HG02973 (cell line): Measurements from ENCODE around the gene PSPC1.
"Not testable (repeated sequence)": the region's sequence is repeated elsewhere in the genome, so short reads cannot be mapped to it uniquely, and the experiment has no call there.

Source experiments
- ATAC-seq: cut with Tn5 transposase; IDR thresholded peaks from one replicate; pipeline ENCODE4 v1.9.1; 2021; ENCODE audit warnings: moderate library complexity; ENCODE audit not compliant: unreplicated experiment

The PSPC1 gene

DNA sequence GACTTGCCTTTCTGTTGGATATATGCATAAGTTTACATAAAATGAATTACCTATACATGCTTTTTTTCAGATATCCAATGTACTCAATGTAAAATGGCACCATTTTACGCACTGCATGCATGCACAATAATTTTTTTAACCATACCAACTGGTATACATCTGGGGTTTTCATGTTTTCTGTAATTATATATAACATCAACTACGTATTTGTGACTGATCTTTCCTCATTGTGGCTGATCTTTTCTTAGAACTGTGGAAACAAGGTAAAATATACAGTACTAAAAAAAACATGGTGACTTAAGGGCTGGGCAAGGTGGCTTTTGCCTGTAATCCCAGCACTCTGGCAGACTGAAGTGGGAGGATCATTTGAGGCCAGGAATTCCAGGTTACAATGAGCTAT lies 18.5 kb downstream of the PSPC1 start:
- no peak for ATAC-seq

DNA sequence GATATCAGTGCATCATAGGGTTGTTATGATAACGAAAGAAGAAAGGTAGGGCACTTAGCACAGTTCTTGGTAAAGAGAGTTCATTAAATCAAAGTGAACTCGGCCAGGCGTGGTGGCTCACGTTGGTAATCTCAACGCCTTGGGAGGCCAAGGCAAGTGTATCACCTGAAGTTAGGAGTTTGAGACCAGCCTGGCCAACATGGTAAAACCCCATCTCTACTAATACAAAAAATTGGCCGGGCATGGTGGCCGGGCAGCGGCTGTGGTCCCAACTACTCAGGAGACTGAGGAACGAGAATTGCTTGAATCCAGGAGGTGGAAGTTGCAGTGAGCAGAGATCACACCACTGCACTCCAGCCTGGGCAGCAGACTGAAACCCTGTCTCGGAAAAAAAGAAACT lies 19.1 kb downstream of the PSPC1 start:
- ATAC-seq: no peak

DNA sequence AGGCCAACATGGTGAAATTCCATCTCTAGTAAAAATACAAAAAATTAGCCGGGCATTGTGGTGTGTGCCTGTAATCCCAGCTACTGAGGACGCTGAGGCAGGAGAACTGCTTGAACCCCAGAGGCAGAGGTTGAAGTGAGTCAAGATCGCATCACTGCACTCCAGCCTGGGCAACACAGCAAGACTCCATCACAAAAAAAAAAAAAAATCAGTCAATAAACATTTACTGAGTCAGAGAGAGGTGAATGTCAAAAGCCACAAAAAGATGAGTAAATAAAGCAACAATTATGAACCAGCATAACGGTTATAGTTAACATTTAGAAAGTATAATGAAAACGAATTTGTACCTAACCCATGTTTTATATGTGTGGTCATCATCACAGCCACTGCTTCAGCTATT lies 23.1 kb downstream of the PSPC1 start:
- no peak for ATAC-seq

DNA sequence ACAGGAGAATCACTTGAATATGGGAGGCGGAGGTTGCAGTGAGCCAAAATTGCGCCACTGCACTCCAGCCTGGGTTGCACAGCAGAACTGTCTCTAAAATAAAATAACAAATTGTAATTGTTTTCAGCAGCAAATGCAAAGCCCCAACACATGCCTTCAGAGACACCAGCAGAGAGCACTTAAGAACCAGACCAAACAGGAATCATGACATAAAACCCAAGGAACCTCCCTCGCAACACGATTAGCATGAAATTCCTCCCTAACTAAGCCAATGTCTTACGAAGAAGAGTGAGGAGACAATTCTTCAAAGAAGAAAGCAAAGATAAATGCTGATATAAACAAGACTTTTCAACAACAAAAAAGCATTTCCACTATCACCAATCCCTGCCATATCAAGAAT lies 40.1 kb downstream of the PSPC1 start:
- no peak for ATAC-seq

DNA sequence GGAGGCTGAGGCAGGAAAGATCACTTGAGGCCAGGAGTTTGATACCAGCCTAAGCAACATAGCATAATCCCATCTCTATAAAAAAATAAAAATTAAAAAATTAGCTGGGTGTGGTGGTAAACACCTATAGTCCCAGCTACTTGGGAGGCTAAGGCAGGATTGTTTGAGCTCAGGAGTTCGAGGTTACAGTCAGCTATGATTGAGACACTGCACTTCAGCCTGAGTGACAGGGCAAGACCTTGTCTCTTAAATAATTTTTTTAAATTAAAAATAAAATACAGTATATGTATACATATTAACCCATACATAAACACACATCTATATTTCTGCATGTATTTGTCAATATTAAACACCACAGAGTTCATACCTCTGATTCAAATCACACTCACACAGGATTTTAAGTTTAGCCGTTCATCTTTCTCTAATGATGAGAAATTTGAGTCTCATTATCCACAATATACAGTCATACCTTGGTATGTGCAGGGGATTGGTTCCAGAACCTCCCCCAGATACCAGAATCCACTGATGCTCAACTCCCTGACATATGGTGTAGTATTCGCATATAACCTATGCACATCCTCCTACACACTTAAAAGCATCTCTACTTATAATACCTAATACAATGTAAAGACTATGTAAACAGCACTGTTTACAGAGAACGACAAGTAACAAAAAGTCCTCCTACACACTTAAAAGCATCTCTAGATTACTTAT lies 44.7 kb downstream of the PSPC1 start:
- no peak for ATAC-seq

DNA sequence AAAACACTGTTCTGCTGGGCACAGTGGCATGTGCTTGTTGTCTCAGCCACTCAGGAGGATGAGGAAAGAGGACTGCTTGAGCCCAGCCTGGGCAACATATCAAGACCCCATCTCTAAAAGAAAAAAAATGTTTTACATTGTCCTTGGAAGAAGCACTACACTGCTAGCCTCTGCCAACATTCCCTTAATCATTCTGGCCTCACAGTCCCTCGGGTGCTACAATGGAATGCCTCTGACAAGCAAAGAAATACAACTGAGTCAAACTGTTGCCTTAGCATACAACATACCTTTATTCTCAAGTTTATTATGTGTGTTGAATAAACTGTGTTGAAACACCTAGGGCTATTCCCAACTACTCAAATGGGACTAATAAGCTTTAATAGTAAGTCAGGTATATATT lies 56.1 kb downstream of the PSPC1 start:
- ATAC-seq: no peak

DNA sequence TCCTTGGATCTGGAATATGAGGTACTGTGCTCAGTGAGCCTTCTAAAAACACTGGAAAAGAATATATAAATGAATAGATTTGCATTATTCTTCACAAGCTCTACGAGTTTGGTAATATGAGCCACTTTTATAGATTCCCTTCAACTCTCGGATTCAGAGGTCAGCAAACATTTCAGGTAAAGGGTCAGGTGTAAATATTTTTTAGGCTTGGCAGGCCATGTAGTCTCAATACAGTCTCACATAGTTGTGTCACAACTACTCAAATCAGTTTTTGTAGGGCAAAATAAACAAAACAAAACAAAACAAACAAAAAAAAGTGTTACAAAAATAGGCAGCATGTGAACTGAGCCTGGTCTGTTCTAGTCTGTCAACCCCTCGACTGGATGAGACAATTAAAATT lies 57.4 kb downstream of the PSPC1 start:
- ATAC-seq: no peak

DNA sequence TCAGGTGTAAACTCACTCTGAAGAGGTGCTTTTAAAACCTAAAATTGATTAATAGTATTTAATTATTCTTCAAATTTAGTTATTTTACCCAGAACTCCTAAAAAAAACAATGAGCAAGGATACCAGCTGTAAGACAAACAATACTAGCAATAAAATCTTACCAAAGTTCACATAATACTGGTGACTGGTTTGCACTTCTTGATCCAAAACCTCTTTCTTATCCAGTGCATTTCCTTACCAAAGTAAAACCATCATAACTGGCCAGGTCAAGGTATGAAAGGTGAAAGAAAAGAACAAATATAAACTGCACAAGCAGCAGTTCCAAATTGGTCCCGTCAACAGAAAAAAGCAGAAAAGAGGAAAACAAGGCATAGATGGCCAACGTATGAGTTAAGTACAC lies 62.7 kb downstream of the PSPC1 start:
- no peak for ATAC-seq

DNA sequence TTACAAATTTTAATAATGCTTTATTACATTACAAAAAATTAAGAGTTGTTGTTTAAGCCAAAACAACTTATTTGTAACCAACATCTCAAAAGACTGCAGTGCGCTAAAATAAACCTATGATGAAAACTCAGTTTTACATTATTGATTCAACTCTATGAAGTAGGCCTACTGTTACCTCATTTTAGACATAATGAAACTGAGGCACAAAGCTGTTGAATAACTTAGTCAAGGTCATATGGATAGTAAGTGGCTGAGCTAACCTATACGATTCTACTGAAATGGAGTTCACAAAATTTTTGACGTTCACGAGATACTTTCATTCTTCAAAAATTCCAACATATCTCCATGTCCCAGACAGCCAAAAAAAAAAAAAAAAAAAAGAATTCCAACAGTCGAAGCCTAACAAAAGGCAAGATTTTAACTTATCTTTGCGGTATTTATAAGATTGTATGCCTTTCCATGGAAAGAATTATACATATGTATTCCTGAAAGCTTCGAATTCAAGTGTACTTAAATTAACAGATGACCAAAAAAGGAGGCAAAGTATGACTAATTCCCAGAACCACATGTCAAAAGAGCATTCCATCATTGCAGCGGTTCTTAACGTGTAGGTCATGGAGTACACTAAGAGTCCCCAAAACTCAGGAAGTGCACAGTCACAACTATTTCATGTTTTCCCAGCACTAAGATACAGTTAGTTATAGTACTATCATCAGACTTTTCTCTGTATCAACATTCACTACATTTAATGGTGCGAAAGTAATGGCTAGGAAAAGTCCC lies 69.4 kb downstream of the PSPC1 start:
- ATAC-seq: no peak

DNA sequence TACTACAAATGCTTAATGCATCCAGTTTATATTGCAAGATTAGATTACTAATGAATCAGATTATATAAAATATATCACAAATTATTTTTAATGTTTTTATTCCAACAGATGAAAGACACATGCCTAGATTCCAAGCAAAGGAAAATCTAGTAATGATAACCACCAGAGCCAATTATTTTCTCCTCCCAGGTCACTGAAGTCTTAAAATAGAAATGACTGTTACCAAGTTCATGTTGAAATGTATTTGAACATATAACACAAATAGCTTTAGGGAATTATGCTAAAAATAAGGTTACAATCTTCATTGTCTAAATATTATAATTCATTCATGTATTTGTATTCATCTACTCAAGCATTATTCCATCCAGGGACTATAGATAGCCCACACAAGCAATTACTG lies 73.0 kb downstream of the PSPC1 start:
- not testable (repeated sequence) for ATAC-seq

DNA sequence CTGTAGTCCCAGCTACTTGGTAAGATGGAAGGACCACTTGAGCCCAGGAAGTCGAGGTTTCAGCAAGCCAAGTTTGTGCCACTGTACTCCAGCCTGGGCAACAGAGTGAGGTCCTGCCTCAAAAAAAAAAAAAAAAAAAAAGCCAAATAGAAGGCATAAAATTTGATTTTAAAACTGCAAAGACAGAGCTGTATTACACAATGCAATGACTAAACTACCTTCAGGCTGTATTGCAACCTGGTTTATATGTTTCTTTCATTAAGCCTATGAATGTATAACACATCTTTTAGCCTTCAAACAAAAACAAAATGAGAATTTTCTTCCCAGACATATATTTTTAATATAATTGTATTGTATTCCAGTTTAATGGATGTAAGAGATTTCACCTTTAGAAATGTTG lies 73.7 kb downstream of the PSPC1 start:
- not testable (repeated sequence) for ATAC-seq

DNA sequence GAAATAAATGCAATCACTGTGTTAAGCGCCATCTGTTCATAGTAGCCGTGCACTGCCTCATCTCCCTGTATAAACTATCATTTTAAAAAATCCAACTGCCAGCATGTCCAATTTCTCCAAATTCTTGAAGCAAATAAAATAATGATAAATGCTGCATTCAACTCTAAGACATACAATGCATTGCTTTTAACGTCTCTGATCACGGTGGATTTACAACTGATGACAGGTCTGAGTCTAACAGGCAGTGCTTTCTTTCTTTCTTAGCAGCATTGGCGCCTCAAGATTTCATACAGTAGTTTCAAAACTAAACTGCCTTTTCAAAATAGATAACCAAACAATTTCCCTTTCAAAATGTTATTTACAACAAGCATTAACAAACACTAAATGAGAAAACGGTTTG lies 78.5 kb downstream of the PSPC1 start:
- ATAC-seq: not testable (repeated sequence)

DNA sequence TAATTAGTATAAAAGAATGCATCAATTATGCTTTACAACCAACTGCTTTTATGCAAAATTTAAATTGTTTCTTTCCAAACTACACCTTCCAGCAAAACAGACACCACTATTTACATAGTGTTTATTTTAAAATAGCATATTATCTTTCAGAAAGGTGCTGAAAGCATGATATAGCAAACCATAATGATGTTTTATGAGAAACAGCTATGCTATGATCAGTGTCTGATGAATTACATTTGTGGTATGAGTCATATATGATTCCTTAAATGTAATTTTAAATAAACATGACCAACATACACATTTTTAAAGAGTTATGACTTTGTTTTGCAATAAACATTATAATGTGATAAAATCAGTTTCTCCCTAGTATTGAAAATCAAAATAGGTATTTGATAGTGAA lies 81.1 kb downstream of the PSPC1 start:
- ATAC-seq: not testable (repeated sequence)

DNA sequence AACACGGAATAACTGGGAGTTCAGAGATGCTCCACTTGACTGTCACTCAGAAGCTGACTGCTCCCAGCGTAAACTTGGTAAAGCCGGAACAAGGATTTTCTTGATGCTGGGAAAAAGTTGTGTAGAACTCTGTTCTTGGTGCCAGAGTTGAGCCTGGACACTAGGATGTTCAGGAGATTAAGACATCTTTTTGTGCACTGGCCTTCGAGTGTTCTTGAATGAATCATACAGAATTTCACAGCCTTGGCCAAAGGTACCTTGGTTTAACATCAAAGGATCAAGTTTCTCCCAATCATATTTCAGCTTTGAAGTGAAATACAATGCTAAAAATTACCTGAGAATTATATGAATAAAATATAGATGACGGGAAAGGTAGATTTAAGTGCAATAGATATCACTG lies 81.8 kb downstream of the PSPC1 start:
- not testable (repeated sequence) for ATAC-seq

DNA sequence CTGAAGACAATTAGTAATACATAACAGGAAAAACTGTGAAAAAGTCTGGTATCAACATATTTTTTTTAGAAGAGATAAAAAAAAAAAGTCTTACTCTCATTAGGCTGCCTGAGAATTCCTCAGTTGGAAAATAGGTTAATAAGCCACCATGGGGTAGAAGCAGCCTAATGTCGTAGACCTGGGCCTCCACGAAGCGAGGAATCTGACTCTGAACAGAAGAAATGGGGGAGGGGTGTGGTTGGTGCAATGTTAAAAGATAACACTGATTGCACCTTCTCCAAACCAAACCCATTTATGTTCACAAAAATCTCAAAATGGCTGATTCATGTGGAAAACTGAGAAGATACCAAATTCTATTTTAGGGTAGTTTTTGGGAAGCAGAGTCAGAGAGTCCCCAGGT lies 86.9 kb downstream of the PSPC1 start:
- no peak for ATAC-seq

DNA sequence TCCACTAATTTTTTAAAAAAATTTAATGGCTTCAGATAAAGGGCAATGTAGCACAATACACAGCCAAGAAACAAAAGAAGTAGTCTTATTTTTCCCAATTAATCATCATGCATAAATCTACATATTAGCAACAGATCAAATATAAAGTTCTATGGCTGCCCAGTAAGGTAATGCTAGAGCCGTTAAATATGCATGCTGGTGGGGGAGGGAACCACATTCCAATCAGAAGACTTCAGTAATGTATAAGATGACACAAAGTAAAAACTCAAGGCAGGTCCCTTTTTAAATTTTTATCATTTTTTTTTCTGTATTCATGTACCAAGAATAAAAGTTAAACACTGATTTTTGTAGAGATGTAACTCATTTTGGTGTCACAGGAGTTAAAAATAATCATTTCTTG lies 87.3 kb downstream of the PSPC1 start:
- ATAC-seq: no peak

DNA sequence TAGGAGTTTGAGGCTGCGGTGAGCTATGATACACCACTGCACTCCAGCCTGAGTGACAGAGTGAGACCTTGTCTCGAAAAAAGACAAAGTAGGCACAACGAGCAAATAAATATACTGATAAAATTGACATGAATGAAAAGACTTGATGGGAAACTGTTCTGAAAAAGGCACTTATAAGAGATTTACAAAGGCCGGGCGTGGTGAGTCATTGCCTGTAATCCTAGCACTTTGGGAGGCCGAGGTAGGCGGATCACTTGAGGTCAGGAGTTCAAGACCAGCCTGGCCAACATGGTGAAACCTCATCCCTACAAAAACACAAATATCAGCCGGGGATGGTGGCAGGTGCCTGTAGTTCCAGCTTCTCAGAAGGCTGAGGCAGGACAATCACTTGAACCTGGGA lies 91.3 kb downstream of the PSPC1 start:
- ATAC-seq: not testable (repeated sequence)

DNA sequence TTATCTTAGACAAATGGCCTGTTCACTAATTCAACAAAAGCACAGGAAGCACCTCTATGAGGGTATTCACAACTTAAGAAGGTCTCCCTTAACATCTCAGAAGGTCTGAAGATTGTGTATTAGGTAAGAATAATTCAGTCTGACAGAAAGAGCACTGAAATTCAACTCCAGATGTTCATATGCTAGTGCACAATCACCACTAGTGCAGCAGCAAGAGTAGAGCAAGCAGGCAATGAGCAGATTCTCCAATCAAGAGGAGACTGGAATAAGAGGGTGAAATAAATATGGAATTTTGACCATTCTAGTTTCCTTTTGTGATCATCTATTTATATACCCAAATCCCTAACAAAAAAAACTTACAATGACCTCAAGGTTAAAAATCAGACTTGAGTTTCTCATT lies 97.3 kb downstream of the PSPC1 start:
- ATAC-seq: no peak

DNA sequence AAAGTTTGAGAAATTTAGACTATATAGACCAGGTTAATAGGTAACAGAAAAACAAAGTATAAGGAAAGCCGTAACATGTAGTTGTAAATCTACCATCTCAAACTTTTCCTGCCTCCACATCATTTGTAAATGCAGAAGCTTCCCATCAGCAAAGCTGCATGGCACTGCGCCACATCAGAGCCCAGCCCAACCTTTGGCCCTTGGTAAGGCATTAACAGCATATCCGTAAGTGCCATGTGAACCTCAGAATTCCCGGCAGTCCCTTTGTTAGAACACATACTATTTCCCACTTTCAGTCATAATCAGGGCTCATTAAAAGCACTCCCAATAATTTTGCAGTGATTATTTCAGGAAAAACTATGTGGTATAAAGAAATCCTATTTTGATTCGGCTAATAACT lies 97.7 kb downstream of the PSPC1 start:
- ATAC-seq: no peak

DNA sequence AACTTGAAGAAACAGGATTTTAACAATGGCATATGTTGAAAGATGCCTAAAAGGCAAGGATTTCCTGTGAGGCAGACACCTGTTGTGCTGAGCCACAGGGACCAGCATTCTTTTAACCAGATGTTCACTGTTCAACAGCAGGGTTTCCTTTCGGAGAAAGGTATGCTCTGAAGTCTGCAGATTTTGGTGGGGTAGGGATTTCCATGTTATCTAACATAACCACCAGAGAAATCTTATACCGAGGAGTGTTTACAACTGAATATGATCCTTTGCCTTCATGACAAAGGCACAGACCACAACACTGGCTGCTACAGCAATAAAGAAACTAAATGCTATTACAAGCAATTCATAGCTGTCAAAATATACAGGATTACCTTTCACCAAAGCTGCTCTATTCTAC lies 101.2 kb downstream of the PSPC1 start:
- ATAC-seq: no peak

DNA sequence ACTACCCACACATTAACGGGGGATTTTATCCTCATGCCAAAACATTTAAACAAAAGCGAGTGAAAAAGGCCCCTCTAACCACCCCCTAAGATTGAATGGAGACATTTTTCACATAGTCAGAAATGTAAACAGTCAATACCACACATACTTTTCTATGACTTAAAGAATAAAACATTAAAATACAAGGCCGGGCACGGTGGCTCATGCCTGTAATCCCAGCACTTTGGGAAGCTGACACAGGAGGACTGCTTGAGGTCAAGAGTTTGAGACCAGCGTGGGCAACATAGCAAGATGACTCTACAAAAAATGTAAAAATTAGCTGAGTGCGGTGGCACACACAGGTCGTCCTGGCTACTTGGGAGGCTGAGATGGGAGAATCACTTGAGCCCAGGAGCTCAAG lies 102.0 kb downstream of the PSPC1 start:
- no peak for ATAC-seq

DNA sequence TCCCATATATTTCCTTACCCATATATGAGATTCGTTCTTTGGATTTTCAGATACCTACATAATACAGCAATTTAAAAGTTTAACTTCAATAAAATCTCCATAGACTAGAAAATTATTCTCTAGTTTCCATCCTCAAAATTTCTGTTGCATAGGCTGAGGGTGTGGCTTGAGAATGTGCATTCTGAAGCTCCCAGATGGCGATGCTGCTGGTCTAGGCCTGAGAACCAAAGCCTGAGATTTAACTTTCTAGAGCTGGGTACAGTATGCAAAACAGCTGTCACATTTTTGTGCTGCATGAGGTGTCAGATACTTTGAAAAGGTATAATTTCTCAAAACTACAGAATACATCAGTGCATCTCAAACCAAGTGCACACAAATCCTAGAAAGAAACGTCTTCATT lies 106.6 kb downstream of the PSPC1 start:
- no peak for ATAC-seq

DNA sequence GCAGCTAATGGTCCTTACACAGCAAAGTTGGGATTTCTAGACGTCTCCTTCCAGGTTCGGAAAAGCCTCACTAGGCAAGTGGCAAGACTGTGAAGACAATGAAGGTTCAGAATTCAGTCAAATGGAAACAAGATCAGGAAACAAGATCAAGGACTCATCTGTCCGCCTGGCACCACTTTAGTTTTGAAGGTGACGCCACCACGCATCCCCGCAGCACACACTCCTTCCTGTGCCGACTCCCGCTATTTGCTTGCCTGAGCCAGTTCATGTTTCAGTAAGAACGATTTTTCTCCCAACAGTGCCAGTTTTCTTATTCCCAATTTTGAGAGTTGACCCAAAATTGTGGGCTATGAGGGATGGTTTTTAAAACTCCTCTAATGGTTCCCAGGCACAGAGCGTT lies 107.8 kb downstream of the PSPC1 start:
- no peak for ATAC-seq
